Lung microvascular endothelial cell (primary cell): ENCODE data around the gene MAD1L1. TPM values are rescaled to one million over a fixed set of nuclear protein-coding genes. Genes with fewer than 3 reads are reported as not detected.
A peak's percentile ranks its signal among the peaks of the same experiment; 100 is the strongest.
"Not testable (repeated sequence)": the region's sequence is repeated elsewhere in the genome, so short reads cannot be mapped to it uniquely, and the experiment has no call there.

Source experiments
- DNase-seq, 2 donors: peaks; one replicate each; pipeline versions ENCODE4 v3.0.0 to v3.0.0-alpha.2; 2010; ENCODE audit warnings: low read depth in 2 of 2
- total RNA-seq: library from RNA; depleted of rRNA; stranded (reverse); fragments of >200 nt; gene quantifications from 2 replicates; pipeline ENCODE4 v1.2.1, GENCODE V29; 2014

Gene MAD1L1
- 35.3 and 46.0 TPM in 2 replicates for total RNA-seq

DNA sequence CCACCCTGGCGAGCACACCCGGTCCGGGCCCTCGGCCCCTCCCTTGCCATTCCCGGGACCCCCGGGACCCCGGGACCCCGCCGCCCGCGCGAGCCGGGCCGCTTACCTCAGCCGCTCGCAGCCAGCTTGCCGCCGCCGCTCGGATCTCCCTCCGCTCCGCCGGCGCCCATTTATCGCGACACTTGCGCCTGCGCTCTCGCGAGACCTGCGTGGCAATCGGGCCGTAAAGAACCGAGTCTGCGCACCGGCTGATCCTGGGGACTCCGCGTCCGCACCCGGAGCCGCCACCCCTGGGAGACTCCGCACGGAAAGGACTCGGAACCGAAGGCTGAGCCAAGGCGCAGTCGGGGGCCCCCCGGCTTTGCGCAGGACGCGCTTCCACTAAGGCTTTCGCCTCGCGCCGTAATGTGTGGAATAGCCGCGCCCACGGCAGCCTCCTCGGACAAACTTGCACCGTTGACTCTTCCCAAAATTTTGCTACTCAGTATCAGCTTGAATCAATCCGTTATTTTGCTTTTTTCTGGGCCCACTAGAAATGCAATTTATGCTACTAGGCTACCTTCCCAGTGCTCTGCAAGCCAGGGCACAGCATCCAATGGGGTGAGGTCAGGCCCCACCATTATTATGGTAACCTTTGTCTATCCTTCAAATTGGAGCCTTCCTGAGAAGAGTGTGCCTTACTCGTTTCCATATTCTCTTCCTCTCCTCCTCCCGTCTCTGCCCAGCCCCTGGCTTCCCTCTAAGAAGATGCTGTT is at the start of gene MAD1L1:
MAD1L1 (minus strand) TSS at position 180 of the 755 bp plus-strand sequence. CDS start 2,812 bp downstream, outside the sequence.
- DNase-seq: peak; percentile 92 to 93

DNA sequence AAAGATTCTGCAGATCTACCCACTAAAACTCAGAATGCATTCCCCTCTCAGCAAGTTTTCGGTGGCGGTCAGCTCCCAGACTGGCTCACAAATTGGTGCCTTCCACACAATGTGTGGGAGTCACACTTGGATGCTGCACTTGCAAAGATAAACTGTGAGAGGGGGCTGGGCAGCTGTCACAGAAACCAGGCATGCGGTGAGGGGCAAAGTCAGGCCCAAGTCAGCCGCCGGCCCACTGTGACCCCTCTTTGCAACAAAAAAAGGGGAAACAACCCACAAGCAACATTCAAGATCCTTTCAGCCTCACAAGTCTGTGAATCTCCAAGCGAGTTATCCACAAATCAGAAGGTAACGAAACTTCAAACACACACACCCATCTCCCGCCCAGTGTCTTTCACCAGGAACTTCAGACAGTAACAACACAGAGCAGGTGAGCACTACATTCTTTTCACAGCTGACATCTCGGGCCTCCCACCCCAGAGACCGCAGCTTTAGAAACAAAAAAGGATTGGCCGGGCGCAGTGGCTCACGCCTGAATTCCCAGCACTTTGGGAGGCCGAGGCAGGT is 49.5 kb upstream of the MAD1L1 start:
- DNase-seq: no peak

DNA sequence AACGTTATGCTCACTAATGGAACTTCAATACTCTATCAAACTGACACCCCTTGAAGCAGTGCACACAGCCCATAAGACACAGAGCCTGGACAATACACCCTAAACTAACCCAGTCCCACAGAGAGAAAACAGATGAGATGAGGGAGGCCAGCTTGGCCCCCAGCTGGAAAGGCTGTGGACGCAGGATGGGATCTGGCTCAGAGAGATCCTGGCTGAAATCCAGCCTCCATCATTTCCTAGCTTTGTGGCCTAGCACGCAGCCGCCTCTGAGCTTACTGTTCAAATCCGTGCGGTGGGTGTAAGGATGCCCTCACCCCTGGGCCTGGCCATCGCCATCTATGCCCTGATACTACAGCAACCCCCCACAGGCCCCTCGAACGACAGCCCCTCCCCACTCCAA is 48.8 kb upstream of the MAD1L1 start:
- DNase-seq: peak; percentile 67 to 80

DNA sequence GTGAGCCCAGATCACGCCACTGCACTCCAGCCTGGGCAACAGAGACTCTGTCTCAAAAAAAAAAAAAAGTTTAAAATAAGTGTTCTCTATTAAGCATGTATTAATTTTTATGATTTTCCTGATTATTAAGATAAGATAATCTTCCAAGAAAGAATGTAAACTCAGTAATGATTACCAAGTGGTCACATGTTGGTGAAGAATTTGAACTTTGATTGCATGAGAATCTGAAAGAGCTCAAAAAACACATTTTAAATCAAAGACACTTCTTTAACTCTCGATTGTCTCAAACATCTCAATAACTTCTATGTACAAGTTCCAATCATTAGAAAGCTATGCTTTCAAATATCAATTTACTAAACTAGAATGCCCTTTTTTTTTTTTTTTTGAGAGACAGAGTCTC is 47.7 kb upstream of the MAD1L1 start:
- no peak for DNase-seq

DNA sequence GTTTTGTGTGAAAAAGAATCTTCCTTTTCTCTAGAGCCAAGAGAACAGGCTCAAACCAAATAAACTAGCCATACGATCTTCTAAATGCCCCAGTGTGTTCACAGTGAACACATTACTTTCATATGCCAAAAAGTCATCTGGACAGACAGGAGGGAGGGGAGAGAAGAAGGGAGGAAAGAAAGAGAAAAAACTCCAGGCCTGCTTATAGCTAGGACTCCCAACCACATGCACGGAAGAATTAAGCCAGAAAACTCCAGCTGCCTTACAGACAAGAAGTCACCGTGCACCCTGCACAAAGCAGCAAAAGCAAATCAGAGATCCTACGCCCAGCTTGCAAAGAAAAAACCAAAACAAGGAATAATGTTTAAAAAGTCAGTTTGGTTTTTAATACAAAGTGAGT is 47.2 kb upstream of the MAD1L1 start:
- DNase-seq: no peak

DNA sequence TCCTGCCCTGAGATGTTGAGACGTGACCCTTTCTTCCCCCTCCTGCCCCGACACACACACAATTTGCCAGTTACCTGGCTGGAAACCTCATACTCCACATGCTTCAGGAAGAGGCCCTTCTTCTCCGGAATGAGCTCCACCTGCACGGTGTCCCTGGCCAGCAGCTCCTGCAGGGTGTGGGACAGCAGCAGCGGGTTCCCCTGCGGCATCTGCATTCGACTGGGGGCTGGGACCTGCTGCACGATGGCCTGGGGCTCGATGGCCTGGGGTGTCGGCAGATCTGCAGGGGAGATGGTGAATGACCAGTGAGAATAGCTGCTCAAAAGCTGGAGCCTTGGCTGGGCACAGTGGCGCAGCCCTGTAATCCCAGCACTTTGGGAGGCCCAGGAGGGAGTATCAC is 45.3 kb upstream of the MAD1L1 start:
- no peak for DNase-seq

DNA sequence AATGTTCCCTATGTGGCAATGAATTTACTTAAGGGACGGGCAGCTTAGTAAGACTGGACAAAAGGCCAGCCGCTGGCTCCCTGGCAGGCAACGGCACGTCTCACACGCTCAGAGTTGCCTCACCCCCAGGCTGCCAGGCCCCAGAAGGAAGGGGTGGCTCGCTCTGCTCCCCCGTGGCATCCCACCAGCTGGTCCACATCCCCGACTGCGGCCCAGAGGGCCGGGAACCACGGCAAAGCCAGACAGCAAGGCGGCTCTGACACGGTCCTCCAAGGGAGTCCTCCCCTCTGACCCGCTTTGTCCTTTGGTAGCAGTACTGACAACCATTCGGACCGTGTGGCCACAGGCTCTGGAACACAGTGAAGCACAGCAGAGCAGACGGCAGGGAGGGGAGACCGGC is 43.4 kb upstream of the MAD1L1 start:
- DNase-seq: no peak

DNA sequence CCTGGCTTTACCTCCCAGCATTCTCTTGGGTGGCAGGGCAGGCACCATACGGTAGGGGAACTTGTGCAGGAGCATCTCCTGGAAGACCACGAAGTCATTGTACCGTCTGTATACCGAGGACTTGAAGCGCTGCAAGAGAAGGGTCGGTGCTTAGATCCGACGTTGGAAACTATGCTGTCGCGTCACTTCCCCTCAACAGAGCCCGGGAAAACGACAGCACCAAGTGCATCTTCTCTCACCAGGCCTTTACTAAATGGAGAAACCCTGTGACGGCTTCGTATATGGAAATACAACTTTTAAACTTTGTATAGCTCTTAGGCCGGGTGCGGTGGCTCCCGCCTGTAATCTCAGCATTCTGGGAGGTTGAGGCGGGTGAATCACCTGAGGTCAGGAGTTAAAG is 42.4 kb upstream of the MAD1L1 start:
- no peak for DNase-seq

DNA sequence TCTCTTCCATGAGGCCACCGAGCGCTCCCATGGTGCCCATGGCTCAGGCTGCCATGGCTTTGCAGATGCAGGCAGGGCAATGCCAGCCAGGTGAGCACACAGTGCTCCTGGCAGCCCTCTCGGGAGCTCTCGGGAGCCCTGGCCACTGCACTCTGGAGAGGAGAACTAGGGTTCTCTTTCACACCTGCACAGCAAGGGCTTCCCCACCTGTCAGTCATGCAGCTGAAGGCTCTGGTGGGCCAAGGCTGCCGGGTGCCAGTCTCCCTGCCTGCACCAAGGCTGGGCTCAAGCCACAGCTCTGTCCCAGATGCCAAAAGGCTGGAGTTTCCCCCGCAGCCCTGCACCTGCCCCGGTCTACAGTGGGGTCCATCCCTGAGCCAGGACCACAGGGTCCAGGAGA is 41.9 kb upstream of the MAD1L1 start:
- no peak for DNase-seq

DNA sequence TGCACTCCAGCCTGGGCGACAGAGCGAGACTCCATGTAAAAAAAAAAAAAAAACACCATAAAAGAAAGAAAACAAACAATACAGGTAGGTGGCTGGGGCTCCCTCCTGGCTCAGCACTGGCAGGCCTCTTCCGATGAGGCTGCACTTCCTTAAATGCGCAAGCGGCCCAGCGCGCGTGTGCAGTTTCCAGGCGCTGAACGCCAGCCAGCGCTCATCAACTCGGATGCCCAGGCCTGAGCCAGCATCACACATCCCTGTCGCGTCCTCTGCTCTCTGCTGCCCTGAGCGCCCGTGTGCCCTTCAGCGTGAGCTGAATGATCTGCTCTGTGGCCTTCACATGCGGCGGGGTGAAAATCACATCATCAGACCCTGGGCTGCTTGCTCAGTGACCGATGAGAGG is 41.1 kb upstream of the MAD1L1 start:
- DNase-seq: no peak

DNA sequence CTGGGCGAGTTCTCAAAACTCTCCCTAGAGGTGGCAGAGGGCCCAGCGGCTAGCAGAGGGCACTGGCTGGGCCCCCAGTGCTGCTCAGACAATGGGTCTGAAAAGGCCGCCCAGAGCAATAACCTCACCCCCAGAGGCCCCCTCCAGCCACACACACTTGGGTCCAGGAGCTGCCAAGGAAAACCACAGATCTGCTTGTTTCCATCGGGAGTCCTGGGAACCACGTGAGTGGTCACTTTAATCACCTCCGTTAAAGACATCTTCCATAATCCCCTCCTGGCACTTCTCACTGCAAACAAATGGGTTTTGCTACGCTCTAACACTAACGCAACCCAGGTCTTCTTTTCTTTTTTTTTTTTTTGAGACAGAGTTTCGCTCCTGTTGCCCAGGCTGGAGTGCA is 39.3 kb upstream of the MAD1L1 start:
- DNase-seq: no peak

DNA sequence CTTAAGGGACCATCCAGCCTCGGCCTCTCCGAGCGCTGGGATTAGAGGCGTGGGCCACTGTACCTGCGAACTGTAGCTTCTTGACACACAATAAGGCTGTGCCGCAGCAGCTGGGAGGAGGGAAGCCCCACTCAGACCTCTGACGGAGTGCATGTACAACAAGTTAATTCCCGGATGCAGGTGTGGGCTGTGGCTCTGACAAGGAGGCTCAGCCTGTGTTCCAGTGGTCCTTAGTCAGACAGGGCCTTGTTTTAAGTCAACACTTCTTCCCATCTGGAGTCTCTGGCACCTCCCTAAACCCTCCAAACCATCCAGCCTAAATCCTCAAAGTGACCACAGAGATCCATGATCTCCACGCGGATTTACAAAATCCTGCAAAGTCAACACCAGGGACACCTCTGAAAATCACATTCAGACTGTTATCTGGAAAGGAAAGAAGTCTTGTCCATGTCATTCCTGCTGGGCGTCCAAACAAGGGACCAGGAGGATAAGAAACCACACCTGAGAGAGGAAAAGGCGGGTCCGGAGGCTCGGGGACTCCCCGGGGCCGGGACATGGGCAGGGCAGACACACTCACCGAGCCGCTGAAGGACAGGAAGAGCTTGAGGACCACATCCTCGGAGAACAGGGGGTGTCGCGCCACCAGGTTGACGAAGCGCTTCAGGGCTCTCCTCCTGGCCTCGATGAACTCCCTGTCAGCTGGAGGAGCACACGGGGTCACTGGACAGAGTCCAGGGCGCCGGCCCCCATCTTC is 38.7 kb upstream of the MAD1L1 start:
- DNase-seq: no peak

DNA sequence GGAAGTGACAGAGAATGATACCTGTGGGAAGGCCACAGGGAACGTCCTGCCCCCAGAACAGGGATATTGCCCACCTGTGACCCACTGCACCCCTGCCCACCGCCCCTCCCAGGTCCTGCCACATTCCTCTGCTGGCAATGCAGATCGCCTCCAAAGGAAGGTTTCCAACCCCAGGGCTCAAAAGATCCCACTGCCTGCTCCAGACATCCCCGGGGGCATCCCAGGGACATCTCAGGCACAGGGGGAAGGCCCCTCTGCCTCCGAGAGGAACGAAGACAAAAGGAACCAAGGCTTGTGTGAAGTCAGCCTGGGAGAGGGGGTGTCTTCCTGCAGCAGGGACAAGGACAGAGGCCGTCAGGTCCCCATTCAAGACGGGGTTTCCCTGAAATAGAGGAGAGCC is 37.8 kb upstream of the MAD1L1 start:
- no peak for DNase-seq

DNA sequence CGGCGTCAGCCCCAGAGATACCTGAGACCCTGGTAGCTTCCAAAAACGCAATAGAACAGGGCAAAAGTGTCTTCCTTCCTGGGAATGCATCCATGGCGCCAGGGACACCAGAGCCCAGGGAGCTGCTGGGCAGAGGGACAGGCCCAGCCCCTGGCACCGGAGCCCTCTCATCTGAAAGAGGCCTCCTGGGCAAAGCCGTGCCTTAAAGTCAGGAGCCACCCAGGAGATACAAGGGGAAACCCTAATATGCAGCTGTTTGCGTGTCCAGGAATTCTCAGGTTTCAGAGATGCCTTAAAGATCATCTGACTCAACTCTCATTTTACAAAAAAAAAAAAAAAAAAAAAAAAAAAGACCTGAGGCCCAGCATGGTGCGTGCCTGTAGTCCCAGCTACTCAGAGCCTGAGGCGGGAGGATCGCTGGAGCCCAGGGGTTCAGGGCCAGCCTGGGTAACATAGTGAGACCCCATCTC is 37.3 kb upstream of the MAD1L1 start:
- no peak for DNase-seq

DNA sequence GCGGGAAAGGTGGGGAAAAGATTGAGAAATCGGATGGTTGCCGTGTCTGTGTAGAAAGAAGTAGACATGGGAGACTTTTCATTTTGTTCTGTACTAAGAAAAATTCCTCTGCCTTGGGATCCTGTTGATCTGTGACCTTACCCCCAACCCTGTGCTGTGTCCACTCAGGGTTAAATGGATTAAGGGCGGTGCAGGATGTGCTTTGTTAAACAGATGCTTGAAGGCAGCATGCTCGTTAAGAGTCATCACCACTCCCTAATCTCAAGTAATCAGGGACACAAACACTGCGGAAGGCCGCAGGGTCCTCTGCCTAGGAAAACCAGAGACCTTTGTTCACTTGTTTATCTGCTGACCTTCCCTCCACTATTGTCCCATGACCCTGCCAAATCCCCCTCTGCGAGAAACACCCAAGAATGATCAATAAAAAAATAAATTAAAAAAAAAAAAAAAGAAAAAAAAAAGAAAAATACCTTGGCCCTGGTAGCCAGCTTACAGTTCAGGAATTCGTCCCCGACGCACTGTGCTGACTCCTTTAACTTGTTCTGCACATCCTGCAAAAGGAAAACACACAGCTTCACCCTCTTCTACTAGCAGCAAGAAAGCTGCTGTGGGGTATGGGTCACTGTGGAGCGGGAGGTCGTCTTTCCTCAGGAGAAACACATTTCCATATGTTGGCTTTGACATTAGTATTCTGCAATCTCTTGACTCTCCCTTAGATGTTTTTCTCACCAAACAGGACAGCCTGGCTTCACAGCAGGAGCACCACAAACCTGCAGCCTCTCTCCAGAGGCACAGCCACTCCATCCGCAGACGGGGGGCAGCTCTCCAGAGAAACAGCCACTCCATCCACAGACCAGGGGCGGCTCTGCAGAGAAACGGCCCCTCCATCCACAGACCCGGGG is 36.6 kb upstream of the MAD1L1 start:
- DNase-seq: not testable (repeated sequence)

DNA sequence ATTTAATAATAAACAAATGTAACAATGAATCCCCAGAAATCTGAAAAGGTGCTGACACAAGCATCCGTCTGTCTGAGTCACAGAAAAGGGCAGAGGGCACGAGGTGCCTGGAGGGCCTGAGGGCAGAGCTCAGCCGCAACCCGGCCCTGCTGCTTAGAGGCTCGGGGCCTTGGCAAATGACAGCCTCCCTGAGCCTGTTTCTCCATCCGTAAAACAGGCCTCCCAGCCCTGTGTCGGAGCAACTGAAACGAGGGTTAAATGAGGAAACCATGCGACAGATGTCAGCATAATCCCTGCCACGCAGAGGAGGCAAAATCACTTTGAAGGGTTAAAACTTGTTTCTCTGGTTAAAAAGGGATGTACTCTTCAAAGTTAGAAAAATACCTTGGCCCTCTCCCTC is 34.2 kb upstream of the MAD1L1 start:
- peak; percentile 38 to 41 for DNase-seq

DNA sequence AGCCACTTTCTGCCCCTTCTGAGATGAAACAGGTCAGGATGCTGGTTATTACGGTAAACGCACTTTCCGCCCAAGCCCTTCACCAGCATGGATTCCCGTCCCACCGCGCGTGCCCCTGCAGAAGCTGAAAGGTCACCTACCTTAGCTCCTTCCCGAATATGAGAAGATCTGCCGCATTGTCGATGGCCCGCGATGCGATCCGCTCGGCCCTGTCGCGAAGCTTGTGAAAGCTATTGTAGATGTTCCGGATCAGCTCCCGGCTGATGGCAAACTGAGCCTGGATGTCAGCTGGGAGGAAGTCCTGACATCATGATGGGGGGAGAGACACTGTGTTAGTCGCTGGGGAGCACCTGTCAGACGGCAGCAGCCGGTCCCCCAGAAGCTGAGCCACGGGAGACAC is 31.4 kb upstream of the MAD1L1 start:
- no peak for DNase-seq

DNA sequence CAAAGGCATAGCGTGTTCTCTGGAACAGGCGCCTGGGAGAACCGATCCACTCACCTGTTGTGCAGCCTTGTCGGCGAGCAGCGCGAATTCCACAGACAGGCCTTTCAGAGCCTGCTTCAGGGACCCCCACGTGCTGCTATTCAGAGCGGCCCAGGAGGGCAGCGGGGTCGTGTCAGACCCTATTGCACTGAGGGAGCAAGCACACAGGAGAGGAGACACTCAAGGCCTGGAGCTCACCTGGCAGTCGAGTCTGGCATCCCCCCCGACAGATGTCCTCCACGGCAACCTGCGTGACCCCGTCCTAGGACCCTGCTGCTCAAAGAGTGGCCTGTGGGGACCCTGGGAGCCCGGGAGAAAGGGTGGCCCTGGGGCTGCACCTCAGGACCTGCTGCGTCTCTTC is 30.4 kb upstream of the MAD1L1 start:
- DNase-seq: no peak

DNA sequence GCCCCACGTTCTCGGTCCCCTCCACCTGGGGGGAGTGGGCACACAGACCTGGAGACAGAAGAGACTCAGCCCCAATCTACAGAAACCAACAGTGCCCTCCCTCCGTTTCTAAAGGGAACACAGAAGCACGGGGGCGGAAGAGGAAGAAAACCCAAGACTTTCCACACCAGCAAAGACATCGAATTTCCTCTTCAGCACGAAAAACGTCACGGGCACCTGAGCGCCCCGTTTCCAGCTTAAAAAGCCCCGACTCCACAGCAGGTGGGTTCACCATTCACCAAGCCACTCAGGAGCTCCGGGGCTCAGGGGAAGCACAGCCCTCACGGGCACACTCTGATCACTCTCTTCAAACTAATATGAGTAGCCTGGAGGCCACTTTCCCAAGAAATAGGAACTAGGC is 28.9 kb upstream of the MAD1L1 start:
- no peak for DNase-seq

DNA sequence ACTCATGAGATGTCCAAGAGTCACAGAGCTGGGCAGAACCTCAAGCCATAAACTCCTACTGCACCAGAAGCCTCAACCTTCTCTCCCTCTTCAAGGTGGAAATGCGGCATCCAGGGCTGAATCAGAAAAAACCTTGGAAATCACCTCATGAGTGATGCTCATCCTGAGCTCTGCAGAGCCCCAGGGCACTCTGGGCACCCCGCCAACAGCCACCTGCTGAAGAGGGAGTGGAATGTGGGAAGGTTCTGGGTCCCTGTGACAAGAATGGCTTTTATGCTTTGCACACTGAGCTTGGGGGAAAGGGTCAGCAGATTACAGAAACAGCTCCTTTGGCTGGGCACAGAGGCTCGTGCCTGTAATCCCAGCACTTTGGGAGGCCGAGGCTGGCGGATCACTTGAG is 28.1 kb upstream of the MAD1L1 start:
- DNase-seq: peak in 1 of 2 donors; percentile 30

DNA sequence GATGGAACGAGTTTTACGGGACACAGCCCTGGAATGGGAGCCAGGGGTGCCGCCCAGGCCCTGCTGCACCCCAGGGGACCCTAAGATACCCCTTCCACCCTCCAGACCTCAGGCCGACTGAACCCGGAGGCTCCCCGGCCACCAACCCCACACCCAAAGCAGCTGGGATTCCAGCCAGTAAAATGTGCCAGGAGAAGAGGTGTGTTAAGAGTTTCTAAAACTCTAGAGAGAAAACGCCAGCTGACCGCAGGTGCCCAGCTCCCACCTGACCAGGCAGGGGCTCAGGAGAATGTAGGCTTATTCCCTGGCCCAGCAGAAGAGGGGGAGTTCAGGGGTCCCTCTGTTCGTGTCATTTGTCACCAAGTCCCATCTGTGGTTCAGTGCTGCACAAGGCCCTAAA is 26.7 kb upstream of the MAD1L1 start:
- DNase-seq: no peak
